ENCODE measurements around the gene GNB1L. TPM values are rescaled to one million over a fixed set of nuclear protein-coding genes. Genes with fewer than 3 reads are reported as not detected.

GNB1L gene
- total RNA-seq, 1 experiment from 2014 or later, result 18.0 TPM

- no peak for TF ChIP-seq ARID4B (CRISPR knock-in tag; IDR thresholded peaks at IDR 0.05; ENCODE audit: borderline replicate concordance)
- no peak for TF ChIP-seq CREM (CRISPR knock-in tag; IDR thresholded peaks at IDR 0.05)
- no peak for TF ChIP-seq CBFB (CRISPR knock-in tag; IDR thresholded peaks at IDR 0.05; ENCODE audit: low read depth)
- no peak for TF ChIP-seq ZNF512 (CRISPR knock-in tag; IDR thresholded peaks at IDR 0.05; ENCODE audit: borderline replicate concordance)
- TF ChIP-seq ZNF121 (CRISPR knock-in tag; IDR thresholded peaks at IDR 0.05), result no peak
- no peak for TF ChIP-seq TEAD1 (CRISPR knock-in tag; IDR thresholded peaks at IDR 0.05)
Observed at GRCh38 chr22:19739448-19739895, 115.2 kb downstream of the GNB1L start (continued).

GRCh38 chr22:19738664-19739447, 115.8 kb downstream of the GNB1L start:
- Mint-ChIP-seq H3K4me1 (no peaks in the 10 kb centered on the region), H3K27me3 (ENCODE audit: low read depth) (no peaks in the 10 kb centered on the region), H3K27ac (no peak overlapping the region), H3K36me3 (no peaks in the 10 kb centered on the region), H3K9me3 (no peaks in the 10 kb centered on the region), H3K4me3 (no peak overlapping the region)
- POLR2A ChIA-PET, result no interaction called here
- TF ChIP-seq EMX1 (CRISPR knock-in tag; IDR thresholded peaks at IDR 0.05) (no peak), ATF1 (CRISPR knock-in tag; IDR thresholded peaks at IDR 0.05) (no peak), FOXJ3 (CRISPR knock-in tag; IDR thresholded peaks at IDR 0.05; ENCODE audit: borderline replicate concordance) (no peak), MXD4 (CRISPR knock-in tag; IDR thresholded peaks at IDR 0.05; ENCODE audit: borderline replicate concordance) (no peak), ZNF425 (CRISPR knock-in tag; conservative IDR thresholded peaks at IDR 0.05) (no peak), NR1H2 (CRISPR knock-in tag; IDR thresholded peaks at IDR 0.05) (no peak), SOX15 (CRISPR knock-in tag; IDR thresholded peaks at IDR 0.05) (no peak), PRDM15 (CRISPR knock-in tag; IDR thresholded peaks at IDR 0.05) (no peak), SP1 (CRISPR knock-in tag; conservative IDR thresholded peaks at IDR 0.05) (no peak), NFYB (CRISPR knock-in tag; conservative IDR thresholded peaks at IDR 0.05; ENCODE audit: low read depth) (no peak), NFE2L1 (CRISPR knock-in tag; IDR thresholded peaks at IDR 0.05) (no peak)
- CTCF ChIA-PET, result interaction anchor here (0.8 to 1.0 kb wide), 2 partner anchors 8 to 171 kb away, joined by 5 read pairs; no protein-coding TSS in a partner anchor
- ATAC-seq (no peak), DNase-seq (ENCODE audit: low spot score) (no peak)

Data from WTC11 (cell line).